ENCODE data around the gene AMPD3.

Gene AMPD3

GRCh38 chr11:10498426-10499250, 43.6 kb downstream of the AMPD3 start:
- Histone ChIP-seq H3K36me3 (ENCODE audit: insufficient read depth) (no peaks in the 10 kb centered on the region), H2AFZ (ENCODE audit: low read depth) (no peak overlapping the region), H3K27ac (no peak overlapping the region), H4K20me1 (ENCODE audit: insufficient read depth) (no peaks in the 10 kb centered on the region), H3K9ac (no peak overlapping the region), H3K79me2 (ENCODE audit: insufficient read depth, low read depth) (no peaks in the 10 kb centered on the region), H3K27me3 (ENCODE audit: insufficient read depth, low read depth) (no peaks in the 10 kb centered on the region), H3K4me2 (no peak overlapping the region), H3K4me3 (IDR thresholded peaks at IDR 0.05; ENCODE audit: insufficient read depth, low read depth, low read length) (no peak overlapping the region), H3K4me1 (ENCODE audit: low read depth, poor library complexity, severe bottlenecking) (no peaks in the 10 kb centered on the region)
- TF ChIP-seq, protein P1, sequence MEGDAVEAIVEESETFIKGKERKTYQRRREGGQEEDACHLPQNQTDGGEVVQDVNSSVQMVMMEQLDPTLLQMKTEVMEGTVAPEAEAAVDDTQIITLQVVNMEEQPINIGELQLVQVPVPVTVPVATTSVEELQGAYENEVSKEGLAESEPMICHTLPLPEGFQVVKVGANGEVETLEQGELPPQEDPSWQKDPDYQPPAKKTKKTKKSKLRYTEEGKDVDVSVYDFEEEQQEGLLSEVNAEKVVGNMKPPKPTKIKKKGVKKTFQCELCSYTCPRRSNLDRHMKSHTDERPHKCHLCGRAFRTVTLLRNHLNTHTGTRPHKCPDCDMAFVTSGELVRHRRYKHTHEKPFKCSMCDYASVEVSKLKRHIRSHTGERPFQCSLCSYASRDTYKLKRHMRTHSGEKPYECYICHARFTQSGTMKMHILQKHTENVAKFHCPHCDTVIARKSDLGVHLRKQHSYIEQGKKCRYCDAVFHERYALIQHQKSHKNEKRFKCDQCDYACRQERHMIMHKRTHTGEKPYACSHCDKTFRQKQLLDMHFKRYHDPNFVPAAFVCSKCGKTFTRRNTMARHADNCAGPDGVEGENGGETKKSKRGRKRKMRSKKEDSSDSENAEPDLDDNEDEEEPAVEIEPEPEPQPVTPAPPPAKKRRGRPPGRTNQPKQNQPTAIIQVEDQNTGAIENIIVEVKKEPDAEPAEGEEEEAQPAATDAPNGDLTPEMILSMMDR (conservative IDR thresholded peaks at IDR 0.05; ENCODE audit: low read depth, low read length): no peak

DNA sequence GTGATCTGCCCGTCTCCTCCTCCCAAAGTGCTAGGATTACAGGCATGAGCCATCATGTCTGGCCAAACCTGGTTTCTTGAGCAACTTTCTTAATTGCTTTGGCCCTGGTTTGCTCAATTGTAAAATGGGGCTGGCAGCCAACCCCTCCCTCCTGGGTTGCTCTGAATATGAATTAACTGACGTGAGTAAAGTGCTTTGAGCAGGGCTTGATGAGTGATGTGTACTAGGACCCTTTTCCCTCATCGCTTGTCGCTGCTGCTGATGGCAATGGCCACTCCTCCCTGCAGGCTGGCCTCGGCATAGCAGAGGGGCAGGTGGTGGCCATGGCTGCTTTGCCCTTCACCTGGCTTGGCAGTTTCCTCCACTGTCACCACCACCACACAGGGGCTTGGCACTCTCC, 44.4 kb downstream of the AMPD3 start:
- Histone ChIP-seq H3K4me3 (IDR thresholded peaks at IDR 0.05; ENCODE audit: insufficient read depth, low read depth, low read length) (no peak overlapping the region), H3K9ac (no peak overlapping the region), H2AFZ (ENCODE audit: low read depth) (no peak overlapping the region), H3K27ac (no peak overlapping the region), H3K4me1 (ENCODE audit: low read depth, poor library complexity, severe bottlenecking) (no peaks in the 10 kb centered on the region), H3K4me2 (no peak overlapping the region), H3K79me2 (ENCODE audit: insufficient read depth, low read depth) (no peaks in the 10 kb centered on the region), H3K27me3 (ENCODE audit: insufficient read depth, low read depth) (no peaks in the 10 kb centered on the region), H3K36me3 (ENCODE audit: insufficient read depth) (no peaks in the 10 kb centered on the region), H4K20me1 (ENCODE audit: insufficient read depth) (no peaks in the 10 kb centered on the region)
- TF ChIP-seq, protein P1 (conservative IDR thresholded peaks at IDR 0.05; ENCODE audit: low read depth, low read length): no peak

- no peaks in the 10 kb centered on the region for H4K20me1 ChIP-seq (ENCODE audit: insufficient read depth)
- H2AFZ ChIP-seq (ENCODE audit: low read depth): no peak overlapping the region
- TF ChIP-seq, protein P1 (conservative IDR thresholded peaks at IDR 0.05; ENCODE audit: low read depth, low read length): no peak
- no peaks in the 10 kb centered on the region for H3K79me2 ChIP-seq (ENCODE audit: insufficient read depth, low read depth)
- no peak overlapping the region for H3K9ac ChIP-seq
- H3K27ac ChIP-seq: no peak overlapping the region
- H3K4me2 ChIP-seq: no peak overlapping the region
- no peak overlapping the region for H3K4me3 ChIP-seq (IDR thresholded peaks at IDR 0.05; ENCODE audit: insufficient read depth, low read depth, low read length)
- H3K36me3 ChIP-seq (ENCODE audit: insufficient read depth): no peaks in the 10 kb centered on the region
- no peaks in the 10 kb centered on the region for H3K27me3 ChIP-seq (ENCODE audit: insufficient read depth, low read depth)
- no peaks in the 10 kb centered on the region for H3K4me1 ChIP-seq (ENCODE audit: low read depth, poor library complexity, severe bottlenecking)
These were observed 45.0 kb downstream of the AMPD3 start for GRCh38 chr11:10499874-10500601.

DNA sequence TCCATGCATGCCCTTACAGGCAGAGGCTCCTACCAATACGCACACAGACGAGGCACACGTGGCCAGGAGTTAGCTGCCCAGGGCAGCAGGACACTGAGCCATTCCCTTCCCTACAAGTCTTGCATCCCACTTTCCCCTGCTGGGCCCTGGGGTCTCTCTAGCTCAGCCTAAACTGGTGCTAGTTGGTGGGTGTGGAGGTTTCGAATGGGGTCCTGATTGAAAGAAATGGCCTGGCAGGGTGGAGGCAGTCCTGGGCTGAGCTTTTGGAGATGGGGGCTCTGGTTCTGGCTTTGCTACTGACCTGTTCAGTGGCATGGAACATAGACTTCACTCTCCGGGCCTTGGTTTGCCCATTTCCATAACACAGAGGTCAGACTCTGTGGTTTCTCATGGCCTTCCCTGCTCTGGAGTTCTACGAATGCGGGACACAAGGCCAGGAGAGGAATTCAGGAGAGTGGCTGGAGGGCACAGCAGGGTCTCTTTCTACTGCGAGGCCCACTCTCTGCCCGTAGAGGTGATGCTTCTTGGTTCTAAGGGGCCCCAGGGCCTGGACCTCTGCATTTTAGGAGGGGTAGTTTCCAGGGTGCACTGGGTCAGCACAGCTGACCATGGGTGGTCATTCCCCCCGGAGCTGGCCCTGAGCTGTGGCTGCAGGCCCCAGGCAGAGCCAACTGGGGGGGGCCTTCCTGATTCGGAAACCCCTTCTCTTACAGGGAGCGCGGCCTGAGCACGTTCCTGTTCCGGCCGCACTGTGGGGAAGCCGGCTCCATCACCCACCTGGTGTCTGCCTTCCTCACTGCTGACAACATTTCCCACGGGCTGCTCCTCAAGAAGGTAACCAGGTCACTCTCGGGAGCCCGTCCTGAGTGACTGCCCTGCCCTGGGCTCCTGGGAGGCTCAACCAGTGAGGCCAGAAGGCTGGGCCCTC, 46.0 kb downstream of the AMPD3 start:
- Histone ChIP-seq H3K4me3 (IDR thresholded peaks at IDR 0.05; ENCODE audit: insufficient read depth, low read depth, low read length) (no peak overlapping the region), H2AFZ (ENCODE audit: low read depth) (no peak overlapping the region), H3K27me3 (ENCODE audit: insufficient read depth, low read depth) (no peaks in the 10 kb centered on the region), H3K9ac (no peak overlapping the region), H3K36me3 (ENCODE audit: insufficient read depth) (no peaks in the 10 kb centered on the region), H3K4me2 (no peak overlapping the region), H3K27ac (no peak overlapping the region), H3K4me1 (ENCODE audit: low read depth, poor library complexity, severe bottlenecking) (no peaks in the 10 kb centered on the region), H3K79me2 (ENCODE audit: insufficient read depth, low read depth) (no peaks in the 10 kb centered on the region), H4K20me1 (ENCODE audit: insufficient read depth) (no peaks in the 10 kb centered on the region)
- TF ChIP-seq, protein P1 (conservative IDR thresholded peaks at IDR 0.05; ENCODE audit: low read depth, low read length): no peak
